ENCODE results near the gene LAMA3. TPM values are rescaled to one million over a fixed set of nuclear protein-coding genes. Genes with fewer than 3 reads are reported as not detected.

The LAMA3 gene
- total and polyA plus RNA-seq, 2 donors (not counting 3 experiments of a cell fraction or from before 2014, with no cell fraction given) = 2.6 to 12.3 TPM

- H3K27me3 ChIP-seq (ENCODE audit: control insufficient read depth in 2 of 2, insufficient read depth in 2 of 2, low read length in 2 of 2) = no peaks in the 10 kb centered on the region
- intact Hi-C loops (cut with micrococcal nuclease) = no loop called here
- POLR2A ChIA-PET = no interaction called here
- CTCF ChIA-PET = interaction anchor here (1.2 to 1.8 kb wide), 2 partner anchors 13 to 21 kb away, joined by 5 read pairs; no protein-coding TSS in a partner anchor
- H3K36me3 ChIP-seq (ENCODE audit: control insufficient read depth in 2 of 2, extremely low read depth in 1 of 2, insufficient read depth in 2 of 2, low read length in 2 of 2) = no peaks in the 10 kb centered on the region
- DNase-seq (ENCODE audit: low read depth, low spot score) = no peak
- H2AFZ ChIP-seq (ENCODE audit: low read depth, low read length) = no peak overlapping the region
- no peak overlapping the region for H3K9ac ChIP-seq (replicated peaks; ENCODE audit: extremely low read depth, insufficient read depth, low read length)
- no peaks in the 10 kb centered on the region for H3K9me1 ChIP-seq (replicated peaks; ENCODE audit: control insufficient read depth, extremely low read depth, insufficient read depth, low read length)
- no peak overlapping the region for H3K4me2 ChIP-seq (ENCODE audit: insufficient read depth, low read length)
- no peak for FAIRE-seq
- no peaks in the 10 kb centered on the region for H4K20me1 ChIP-seq (replicated peaks; ENCODE audit: control insufficient read depth, extremely low read depth, insufficient read depth, low read length)
- H3K9me3 ChIP-seq (replicated peaks; ENCODE audit: control insufficient read depth, insufficient read depth, low read length) = no peaks in the 10 kb centered on the region
- dilution Hi-C loops (cut with MboI; ENCODE audit: extremely low pct_ligation_motif_present, low sequenced_read_pairs) = no loop called here
- H3K27ac ChIP-seq (ENCODE audit: insufficient read depth, low read depth, low read length) = no peak overlapping the region
- no TSS peak for BruUV-seq (replicated peaks)
- H3K4me3 ChIP-seq (replicated peaks in 1 of 3; ENCODE audit: insufficient read depth in 1 of 3, low read depth in 1 of 3, low read length in 3 of 3) = no peak overlapping the region
- TF ChIP-seq POLR2A (IDR thresholded peaks at IDR 0.05; ENCODE audit: low read depth, low read length) (no peak), MYC (IDR thresholded peaks at IDR 0.05; ENCODE audit: low read depth, low read length) (no peak), POLR2AphosphoS5 (IDR thresholded peaks at IDR 0.05; ENCODE audit: insufficient read depth, low read depth, low read length) (no peak), EZH2 (IDR thresholded peaks at IDR 0.05; ENCODE audit: borderline replicate concordance, low read depth, low read length, severe bottlenecking) (no peak), FOS (IDR thresholded peaks at IDR 0.05; ENCODE audit: borderline replicate concordance, insufficient read depth, low read length) (no peak), JUN (IDR thresholded peaks at IDR 0.05; ENCODE audit: borderline replicate concordance, insufficient read depth, insufficient read length, low read depth) (no peak), CTCF (IDR thresholded peaks at IDR 0.05; ENCODE audit: extremely low read depth in 1 of 2, insufficient read depth in 1 of 2, low read depth in 1 of 2, low read length in 2 of 2) (no peak), MAX (IDR thresholded peaks at IDR 0.05; ENCODE audit: insufficient read depth, insufficient read length) (no peak), GATA2 (IDR thresholded peaks at IDR 0.05; ENCODE audit: insufficient read depth, insufficient read length, low read depth, low read length) (no peak)
- no peaks in the 10 kb centered on the region for H3K79me2 ChIP-seq (ENCODE audit: control insufficient read depth, insufficient read depth, low read length)
- no peaks in the 10 kb centered on the region for H3K4me1 ChIP-seq (ENCODE audit: control insufficient read depth, extremely low read depth, insufficient read depth, low read length)
These were observed 250.1 kb downstream of the LAMA3 start for GRCh38 chr18:23939366-23939765.

Measured in endothelial cell of umbilical vein (primary cell).